Fibroblast of the aortic adventitia (primary cell): ENCODE data around the gene USP28. TPM values are rescaled to one million over a fixed set of nuclear protein-coding genes. Genes with fewer than 3 reads are reported as not detected.

Experiments
- DNase-seq: peaks from one replicate; pipeline ENCODE4 v3.0.0-alpha.2; 2010; ENCODE audit warnings: low read depth
- H3K4me3 ChIP-seq: 2 replicates; pipeline ENCODE4 v1.5.1; 2011; ENCODE audit warnings: low read depth, mild to moderate bottlenecking, control low read depth, low read length, moderate library complexity
- total RNA-seq: library from RNA; depleted of rRNA; stranded (reverse); fragments of >200 nt; gene quantifications from 2 replicates; pipeline ENCODE4 v1.2.3, GENCODE V29; 2012; ENCODE audit warnings: low replicate concordance
- TF ChIP-seq, protein P1 (sequence below): IDR thresholded peaks from 2 replicates; pipeline ENCODE4 v1.5.1; 2011; ENCODE audit warnings: mild to moderate bottlenecking, low read length, control low read depth, inconsistent platforms; ENCODE audit not compliant: insufficient read depth

Gene USP28
- total RNA-seq, 1 donor, result 22.4 TPM

GRCh38 chr11:113856966-113857759 is 18.2 kb downstream of the USP28 start:
- no peak for DNase-seq
- H3K4me3 ChIP-seq, result no peak overlapping the region
- TF ChIP-seq, protein P1, sequence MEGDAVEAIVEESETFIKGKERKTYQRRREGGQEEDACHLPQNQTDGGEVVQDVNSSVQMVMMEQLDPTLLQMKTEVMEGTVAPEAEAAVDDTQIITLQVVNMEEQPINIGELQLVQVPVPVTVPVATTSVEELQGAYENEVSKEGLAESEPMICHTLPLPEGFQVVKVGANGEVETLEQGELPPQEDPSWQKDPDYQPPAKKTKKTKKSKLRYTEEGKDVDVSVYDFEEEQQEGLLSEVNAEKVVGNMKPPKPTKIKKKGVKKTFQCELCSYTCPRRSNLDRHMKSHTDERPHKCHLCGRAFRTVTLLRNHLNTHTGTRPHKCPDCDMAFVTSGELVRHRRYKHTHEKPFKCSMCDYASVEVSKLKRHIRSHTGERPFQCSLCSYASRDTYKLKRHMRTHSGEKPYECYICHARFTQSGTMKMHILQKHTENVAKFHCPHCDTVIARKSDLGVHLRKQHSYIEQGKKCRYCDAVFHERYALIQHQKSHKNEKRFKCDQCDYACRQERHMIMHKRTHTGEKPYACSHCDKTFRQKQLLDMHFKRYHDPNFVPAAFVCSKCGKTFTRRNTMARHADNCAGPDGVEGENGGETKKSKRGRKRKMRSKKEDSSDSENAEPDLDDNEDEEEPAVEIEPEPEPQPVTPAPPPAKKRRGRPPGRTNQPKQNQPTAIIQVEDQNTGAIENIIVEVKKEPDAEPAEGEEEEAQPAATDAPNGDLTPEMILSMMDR, result no peak

- no peak for DNase-seq
- TF ChIP-seq, protein P1, result no peak
- H3K4me3 ChIP-seq, result no peak overlapping the region
Observed at GRCh38 chr11:113855803-113856202, 19.6 kb downstream of the USP28 start.

DNA sequence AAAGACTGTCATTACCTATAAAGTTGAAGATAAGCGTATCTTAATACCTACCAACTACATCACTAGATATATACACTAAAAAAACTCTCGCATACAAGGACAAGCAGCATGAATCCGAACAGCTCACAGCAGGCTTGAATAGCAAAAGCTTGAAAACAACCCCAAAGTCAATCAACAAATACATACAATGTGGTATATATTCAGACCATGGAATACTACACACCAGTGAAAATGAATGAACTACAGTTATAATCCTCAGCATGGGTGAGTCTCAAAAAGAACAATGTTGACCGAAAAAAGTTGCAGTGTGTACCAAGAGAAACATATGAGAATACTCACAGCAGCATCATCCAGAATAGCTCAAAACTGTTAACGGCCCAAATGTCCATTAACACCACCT is 25.2 kb downstream of the USP28 start:
- TF ChIP-seq, protein P1, result no peak
- DNase-seq, result no peak
- H3K4me3 ChIP-seq, result no peak overlapping the region

DNA sequence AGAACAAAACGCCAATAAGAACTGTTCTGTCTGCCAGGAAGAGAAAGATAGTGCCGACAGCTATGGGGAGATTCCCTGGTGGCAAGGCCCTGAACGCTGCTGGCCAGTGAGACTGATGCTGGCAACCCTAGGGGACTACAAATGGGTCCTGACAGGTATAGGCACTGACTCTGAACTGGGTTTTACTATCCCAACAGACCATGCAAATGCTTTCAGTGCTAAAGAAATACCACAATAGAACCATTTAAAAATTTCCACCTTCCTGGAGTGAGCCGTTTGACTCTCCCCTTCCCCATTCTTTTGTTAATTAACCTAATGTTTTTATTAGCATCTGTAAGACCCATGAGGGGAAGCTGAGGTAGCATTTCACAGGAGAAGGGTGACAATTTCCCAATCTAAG is 25.7 kb downstream of the USP28 start:
- TF ChIP-seq, protein P1, result no peak
- no peak overlapping the region for H3K4me3 ChIP-seq
- no peak for DNase-seq

DNA sequence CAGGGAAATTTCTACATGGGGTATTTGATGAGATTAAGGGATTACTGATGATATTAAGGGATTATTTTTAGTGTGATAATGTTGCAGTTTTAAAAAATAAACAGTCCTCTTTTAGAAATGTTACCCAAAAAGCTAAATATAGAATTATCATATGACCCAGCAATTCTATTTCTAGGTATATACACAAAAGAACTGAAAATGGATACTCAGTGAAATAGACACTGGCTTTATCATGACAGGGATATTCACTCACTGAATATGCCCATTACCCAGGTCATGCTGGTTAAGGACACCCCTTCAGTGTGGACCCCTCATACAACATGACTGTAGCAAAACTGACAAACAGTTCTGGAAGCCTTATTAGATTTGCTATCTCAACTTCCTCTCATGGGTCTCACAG is 27.8 kb downstream of the USP28 start:
- DNase-seq, result no peak
- TF ChIP-seq, protein P1, result no peak
- H3K4me3 ChIP-seq, result no peak overlapping the region

GRCh38 chr11:113847111-113847510 is 28.3 kb downstream of the USP28 start:
- no peak for DNase-seq
- TF ChIP-seq, protein P1, result no peak
- no peak overlapping the region for H3K4me3 ChIP-seq

- no peak for DNase-seq
- TF ChIP-seq, protein P1, result no peak
- no peak overlapping the region for H3K4me3 ChIP-seq
Observed at GRCh38 chr11:113841691-113842090, 33.7 kb downstream of the USP28 start.
